WI38 (cell line): ENCODE results near the gene TAS2R60.

Source experiments
- H3K4me3 ChIP-seq: 2 replicates; pipeline ENCODE4 v1.5.1; 2011; ENCODE audit warnings: low read depth, mild to moderate bottlenecking, control low read depth, low read length
- CTCF ChIP-seq: IDR thresholded peaks from 2 replicates; pipeline ENCODE4 v1.5.1; 2012; ENCODE audit warnings: low read depth, mild to moderate bottlenecking, control low read depth, low read length

Gene TAS2R60

GRCh38 chr7:143443153-143443552 is at the start of gene TAS2R60:
TSS of gene TAS2R60 (plus strand) at chr7:143443453. CDS start at chr7:143443453, 0 bp downstream.
- H3K4me3 ChIP-seq, result no peak within 1 kb of the TSS
- TF ChIP-seq CTCF, result no peak

GRCh38 chr7:143394068-143394467 is 49.2 kb upstream of the TAS2R60 start:
- H3K4me3 ChIP-seq, result no peak overlapping the region
- no peak for TF ChIP-seq CTCF

- TF ChIP-seq CTCF, result no peak
- no peak overlapping the region for H3K4me3 ChIP-seq
Observed at GRCh38 chr7:143394777-143395176, 48.5 kb upstream of the TAS2R60 start.

GRCh38 chr7:143395187-143396149 is 47.8 kb upstream of the TAS2R60 start:
- no peak overlapping the region for H3K4me3 ChIP-seq
- TF ChIP-seq CTCF, result peak; percentile 13; the same call in 1 of the 2 replicates

- TF ChIP-seq CTCF, result no peak
- H3K4me3 ChIP-seq, result no peak overlapping the region
Observed at GRCh38 chr7:143396182-143396581, 47.1 kb upstream of the TAS2R60 start.

GRCh38 chr7:143396625-143397556 is 46.4 kb upstream of the TAS2R60 start:
- no peak for TF ChIP-seq CTCF

More at GRCh38 chr7:143396625-143397556, 46.4 kb upstream of the TAS2R60 start:
- no peak overlapping the region for H3K4me3 ChIP-seq
